ENCODE results near the gene PLCB3. TPM values are rescaled to one million over a fixed set of nuclear protein-coding genes. Genes with fewer than 3 reads are reported as not detected.
A peak's percentile ranks its signal among the peaks of the same experiment; 100 is the strongest.

Gene PLCB3
- total RNA-seq, 1 experiment from 2014 or later = 41.2 TPM

GRCh38 chr11:64291752-64292459 lies 40.6 kb downstream of the PLCB3 start:
- ChIA-PET CTCF (interaction anchor here (0.8 to 1.4 kb wide), 3 partner anchors 9 to 57 kb away, joined by 3 to 12 read pairs (median 6); partner anchors contain the start of gene CATSPERZ), POLR2A (interaction anchor here (0.7 kb wide), 1 partner anchor 11 kb away, joined by 4 read pairs; no protein-coding TSS in a partner anchor)
- peak overlapping the region; percentile 11 to 37; a peak in 3 of 4 replicates for H3K4me3 ChIP-seq (ENCODE audit: low read depth in 2 of 2, low read length in 2 of 2)

GRCh38 chr11:64292460-64293254 lies 41.3 kb downstream of the PLCB3 start:
- H3K27ac ChIP-seq (ENCODE audit: low read length) = no peak overlapping the region
- no peaks in the 10 kb centered on the region; the same call in none of the 2 replicates for H3K27me3 ChIP-seq (ENCODE audit: control insufficient read depth, insufficient read depth, low read length)
- no TSS peak for BruUV-seq (replicated peaks)
- H3K4me3 ChIP-seq (ENCODE audit: low read depth in 2 of 2, low read length in 2 of 2) = peak overlapping the region in 1 of 2 experiments; percentile 37; a peak in 1 of 4 replicates
- ATAC-seq = no peak
- H3K4me1 ChIP-seq (ENCODE audit: control insufficient read depth, insufficient read depth, low read length) = 0 out of 2 replicates have a peak, but pooled peaks cover 6% of the 10 kb centered on the region
- H3K36me3 ChIP-seq (ENCODE audit: control insufficient read depth, insufficient read depth, low read length) = no peaks in the 10 kb centered on the region
- in situ Hi-C loops (cut with HindIII; ENCODE audit: low pct_unique_long_range_greater_than_20kb, low sequenced_read_pairs) = no loop called here
- TF ChIP-seq, protein P1, sequence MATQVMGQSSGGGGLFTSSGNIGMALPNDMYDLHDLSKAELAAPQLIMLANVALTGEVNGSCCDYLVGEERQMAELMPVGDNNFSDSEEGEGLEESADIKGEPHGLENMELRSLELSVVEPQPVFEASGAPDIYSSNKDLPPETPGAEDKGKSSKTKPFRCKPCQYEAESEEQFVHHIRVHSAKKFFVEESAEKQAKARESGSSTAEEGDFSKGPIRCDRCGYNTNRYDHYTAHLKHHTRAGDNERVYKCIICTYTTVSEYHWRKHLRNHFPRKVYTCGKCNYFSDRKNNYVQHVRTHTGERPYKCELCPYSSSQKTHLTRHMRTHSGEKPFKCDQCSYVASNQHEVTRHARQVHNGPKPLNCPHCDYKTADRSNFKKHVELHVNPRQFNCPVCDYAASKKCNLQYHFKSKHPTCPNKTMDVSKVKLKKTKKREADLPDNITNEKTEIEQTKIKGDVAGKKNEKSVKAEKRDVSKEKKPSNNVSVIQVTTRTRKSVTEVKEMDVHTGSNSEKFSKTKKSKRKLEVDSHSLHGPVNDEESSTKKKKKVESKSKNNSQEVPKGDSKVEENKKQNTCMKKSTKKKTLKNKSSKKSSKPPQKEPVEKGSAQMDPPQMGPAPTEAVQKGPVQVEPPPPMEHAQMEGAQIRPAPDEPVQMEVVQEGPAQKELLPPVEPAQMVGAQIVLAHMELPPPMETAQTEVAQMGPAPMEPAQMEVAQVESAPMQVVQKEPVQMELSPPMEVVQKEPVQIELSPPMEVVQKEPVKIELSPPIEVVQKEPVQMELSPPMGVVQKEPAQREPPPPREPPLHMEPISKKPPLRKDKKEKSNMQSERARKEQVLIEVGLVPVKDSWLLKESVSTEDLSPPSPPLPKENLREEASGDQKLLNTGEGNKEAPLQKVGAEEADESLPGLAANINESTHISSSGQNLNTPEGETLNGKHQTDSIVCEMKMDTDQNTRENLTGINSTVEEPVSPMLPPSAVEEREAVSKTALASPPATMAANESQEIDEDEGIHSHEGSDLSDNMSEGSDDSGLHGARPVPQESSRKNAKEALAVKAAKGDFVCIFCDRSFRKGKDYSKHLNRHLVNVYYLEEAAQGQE (IDR thresholded peaks at IDR 0.05; ENCODE audit: insufficient read depth in 1 of 2, low read depth in 2 of 2, low read length in 1 of 2) = no peak
- TF ChIP-seq TCF7L2 (IDR thresholded peaks at IDR 0.05; ENCODE audit: low read depth, low read length) = no peak
- TF ChIP-seq, protein P2, sequence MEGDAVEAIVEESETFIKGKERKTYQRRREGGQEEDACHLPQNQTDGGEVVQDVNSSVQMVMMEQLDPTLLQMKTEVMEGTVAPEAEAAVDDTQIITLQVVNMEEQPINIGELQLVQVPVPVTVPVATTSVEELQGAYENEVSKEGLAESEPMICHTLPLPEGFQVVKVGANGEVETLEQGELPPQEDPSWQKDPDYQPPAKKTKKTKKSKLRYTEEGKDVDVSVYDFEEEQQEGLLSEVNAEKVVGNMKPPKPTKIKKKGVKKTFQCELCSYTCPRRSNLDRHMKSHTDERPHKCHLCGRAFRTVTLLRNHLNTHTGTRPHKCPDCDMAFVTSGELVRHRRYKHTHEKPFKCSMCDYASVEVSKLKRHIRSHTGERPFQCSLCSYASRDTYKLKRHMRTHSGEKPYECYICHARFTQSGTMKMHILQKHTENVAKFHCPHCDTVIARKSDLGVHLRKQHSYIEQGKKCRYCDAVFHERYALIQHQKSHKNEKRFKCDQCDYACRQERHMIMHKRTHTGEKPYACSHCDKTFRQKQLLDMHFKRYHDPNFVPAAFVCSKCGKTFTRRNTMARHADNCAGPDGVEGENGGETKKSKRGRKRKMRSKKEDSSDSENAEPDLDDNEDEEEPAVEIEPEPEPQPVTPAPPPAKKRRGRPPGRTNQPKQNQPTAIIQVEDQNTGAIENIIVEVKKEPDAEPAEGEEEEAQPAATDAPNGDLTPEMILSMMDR (IDR thresholded peaks at IDR 0.05) = no peak
- TF ChIP-seq POLR2AphosphoS5 (IDR thresholded peaks at IDR 0.05; ENCODE audit: low read depth, low read length) = no peak
- no peak for TF ChIP-seq SIN3A (IDR thresholded peaks at IDR 0.05; ENCODE audit: borderline replicate concordance, insufficient read depth, low read depth, low read length)
- intact Hi-C loops (cut with micrococcal nuclease; ENCODE audit: unreplicated experiment) = no loop called here
- DNase-seq (ENCODE audit: low read depth, low spot score) = no peak
- CTCF ChIA-PET = interaction anchor here (0.6 to 1.4 kb wide), 3 partner anchors 9 to 57 kb away, joined by 3 to 6 read pairs (median 3); no protein-coding TSS in a partner anchor
- H3K9me3 ChIP-seq (ENCODE audit: control insufficient read depth, insufficient read depth, low read depth, low read length) = no peaks in the 10 kb centered on the region
- POLR2A ChIA-PET = no interaction called here

More at GRCh38 chr11:64291752-64292459, 40.6 kb downstream of the PLCB3 start:
- Histone ChIP-seq H3K4me1 (ENCODE audit: control insufficient read depth, insufficient read depth, low read length) (peaks cover 11% of the 10 kb centered on the region), H3K36me3 (ENCODE audit: control insufficient read depth, insufficient read depth, low read length) (no peaks in the 10 kb centered on the region), H3K27me3 (ENCODE audit: control insufficient read depth, insufficient read depth, low read length) (no peaks in the 10 kb centered on the region; the same call in none of the 2 replicates), H3K27ac (ENCODE audit: low read length) (no peak overlapping the region), H3K9me3 (ENCODE audit: control insufficient read depth, insufficient read depth, low read depth, low read length) (no peaks in the 10 kb centered on the region)
- TF ChIP-seq, protein P2 (IDR thresholded peaks at IDR 0.05) = no peak
- TF ChIP-seq SIN3A (IDR thresholded peaks at IDR 0.05; ENCODE audit: borderline replicate concordance, insufficient read depth, low read depth, low read length) (no peak), POLR2AphosphoS5 (IDR thresholded peaks at IDR 0.05; ENCODE audit: low read depth, low read length) (no peak), TCF7L2 (IDR thresholded peaks at IDR 0.05; ENCODE audit: low read depth, low read length) (no peak)
- TF ChIP-seq, protein P1 (IDR thresholded peaks at IDR 0.05; ENCODE audit: insufficient read depth in 1 of 2, low read depth in 2 of 2, low read length in 1 of 2) = no peak
- no TSS peak for BruUV-seq (replicated peaks)
- DNase-seq (ENCODE audit: low read depth, low spot score) = no peak
- peak; percentile 23; the same call in 1 of the 2 replicates for ATAC-seq
- in situ Hi-C loops (cut with HindIII; ENCODE audit: low pct_unique_long_range_greater_than_20kb, low sequenced_read_pairs) (no loop called here), intact Hi-C loops (cut with micrococcal nuclease; ENCODE audit: unreplicated experiment) (no loop called here)

Data from Panc1 (cell line).